ENCODE data around the gene EPYC. TPM values are rescaled to one million over a fixed set of nuclear protein-coding genes. Genes with fewer than 3 reads are reported as not detected.

Gene EPYC
- total RNA-seq, 1 donor from 2014 or later = not detected

DNA sequence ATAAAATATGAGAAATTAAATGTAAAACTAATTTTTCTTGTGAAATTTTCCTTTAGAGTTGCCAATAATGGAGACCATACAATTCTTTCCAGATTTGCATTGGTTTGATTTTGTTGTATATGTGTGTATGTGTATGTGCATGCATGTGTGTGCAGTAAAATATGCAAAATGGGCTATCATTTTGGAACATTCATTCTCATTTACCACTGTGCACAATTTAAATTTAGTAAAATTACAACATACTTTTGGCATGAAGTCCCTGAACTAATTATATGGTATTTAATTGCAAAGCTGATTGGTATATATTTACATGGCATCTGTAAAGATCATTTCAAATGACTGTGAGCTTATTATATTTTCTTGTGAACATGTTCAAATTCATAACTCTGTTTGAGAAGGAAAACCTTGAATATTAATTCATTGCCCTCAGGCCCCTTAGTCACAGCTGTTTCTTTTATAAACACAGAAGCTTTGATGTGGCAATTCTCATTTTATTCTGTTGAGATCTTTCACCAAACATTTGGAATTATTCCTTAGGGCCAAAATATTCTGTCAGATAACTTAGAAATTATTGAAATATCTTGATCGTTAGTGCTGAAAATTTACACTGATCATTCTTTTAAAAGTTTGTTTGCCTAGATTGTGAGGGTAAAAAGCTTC is 35.5 kb upstream of the EPYC start:
- Mint-ChIP-seq H3K4me3 (no peak overlapping the region), H3K27ac (no peak overlapping the region), H3K4me1 (no peaks in the 10 kb centered on the region), H3K27me3 (no peaks in the 10 kb centered on the region), H3K9me3 (no peaks in the 10 kb centered on the region), H3K36me3 (ENCODE audit: low read depth) (no peaks in the 10 kb centered on the region)
- ChIA-PET POLR2A (no interaction called here), CTCF (no interaction called here)
- intact Hi-C loops (cut with micrococcal nuclease) = no loop called here
- TF ChIP-seq, protein P1, sequence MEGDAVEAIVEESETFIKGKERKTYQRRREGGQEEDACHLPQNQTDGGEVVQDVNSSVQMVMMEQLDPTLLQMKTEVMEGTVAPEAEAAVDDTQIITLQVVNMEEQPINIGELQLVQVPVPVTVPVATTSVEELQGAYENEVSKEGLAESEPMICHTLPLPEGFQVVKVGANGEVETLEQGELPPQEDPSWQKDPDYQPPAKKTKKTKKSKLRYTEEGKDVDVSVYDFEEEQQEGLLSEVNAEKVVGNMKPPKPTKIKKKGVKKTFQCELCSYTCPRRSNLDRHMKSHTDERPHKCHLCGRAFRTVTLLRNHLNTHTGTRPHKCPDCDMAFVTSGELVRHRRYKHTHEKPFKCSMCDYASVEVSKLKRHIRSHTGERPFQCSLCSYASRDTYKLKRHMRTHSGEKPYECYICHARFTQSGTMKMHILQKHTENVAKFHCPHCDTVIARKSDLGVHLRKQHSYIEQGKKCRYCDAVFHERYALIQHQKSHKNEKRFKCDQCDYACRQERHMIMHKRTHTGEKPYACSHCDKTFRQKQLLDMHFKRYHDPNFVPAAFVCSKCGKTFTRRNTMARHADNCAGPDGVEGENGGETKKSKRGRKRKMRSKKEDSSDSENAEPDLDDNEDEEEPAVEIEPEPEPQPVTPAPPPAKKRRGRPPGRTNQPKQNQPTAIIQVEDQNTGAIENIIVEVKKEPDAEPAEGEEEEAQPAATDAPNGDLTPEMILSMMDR (IDR thresholded peaks at IDR 0.05) = no peak
- ATAC-seq (ENCODE audit: low read depth) = no peak
- no peak for DNase-seq

DNA sequence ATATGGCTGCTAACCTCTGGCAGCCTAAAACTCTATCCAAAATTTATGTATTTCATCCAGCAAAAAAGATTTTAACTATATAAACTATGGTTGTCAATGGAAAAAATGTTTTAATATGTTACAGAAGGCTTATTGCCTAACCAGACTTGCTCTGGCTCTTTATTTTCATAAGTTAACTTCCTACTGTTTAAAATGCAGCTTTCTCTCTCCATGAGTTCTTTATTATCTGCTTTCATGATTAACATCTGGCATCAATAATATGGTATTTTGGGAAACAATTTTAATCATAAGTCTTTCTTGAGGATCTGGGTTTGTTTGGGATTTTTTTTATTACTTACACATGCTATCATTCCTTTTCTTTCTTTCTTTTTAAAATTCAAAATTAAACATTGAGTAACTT is 32.5 kb upstream of the EPYC start:
- no peaks in the 10 kb centered on the region for H3K4me1 Mint-ChIP-seq
- peaks cover 3% of the 10 kb centered on the region for H3K27me3 Mint-ChIP-seq
- ATAC-seq (ENCODE audit: low read depth) (no peak), DNase-seq (no peak)
- H3K9me3 Mint-ChIP-seq = no peaks in the 10 kb centered on the region
- no peak overlapping the region for H3K27ac Mint-ChIP-seq
- POLR2A ChIA-PET = no interaction called here
- H3K36me3 Mint-ChIP-seq (ENCODE audit: low read depth) = no peaks in the 10 kb centered on the region
- CTCF ChIA-PET = no interaction called here
- intact Hi-C loops (cut with micrococcal nuclease) = no loop called here
- no peak overlapping the region for H3K4me3 Mint-ChIP-seq
- TF ChIP-seq, protein P1 (IDR thresholded peaks at IDR 0.05) = no peak

DNA sequence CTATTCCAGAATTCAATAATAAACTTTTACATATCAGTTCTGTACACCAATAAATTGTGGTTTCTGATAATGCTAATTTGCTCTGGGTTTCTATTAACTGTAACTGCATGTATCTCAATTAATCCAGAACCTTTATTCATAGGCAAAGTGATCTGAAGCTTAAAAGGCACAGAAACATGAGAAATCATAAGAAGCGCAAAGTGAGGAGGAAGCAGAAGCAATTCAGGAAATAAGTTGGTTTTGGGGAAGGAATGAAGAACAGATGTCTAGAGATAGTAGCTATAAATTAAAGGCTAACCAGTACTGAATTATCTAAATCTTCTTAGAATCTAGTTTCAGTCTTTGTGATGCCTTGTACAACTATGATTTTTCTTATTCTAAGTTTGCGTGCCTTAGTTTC is 28.5 kb upstream of the EPYC start:
- intact Hi-C loops (cut with micrococcal nuclease) = no loop called here
- Mint-ChIP-seq H3K4me3 (no peak overlapping the region), H3K27ac (no peak overlapping the region), H3K9me3 (no peaks in the 10 kb centered on the region), H3K4me1 (no peaks in the 10 kb centered on the region), H3K27me3 (peaks cover 3% of the 10 kb centered on the region), H3K36me3 (ENCODE audit: low read depth) (no peaks in the 10 kb centered on the region)
- TF ChIP-seq, protein P1 (IDR thresholded peaks at IDR 0.05) = no peak
- ATAC-seq (ENCODE audit: low read depth) (no peak), DNase-seq (no peak)
- ChIA-PET CTCF (no interaction called here), POLR2A (no interaction called here)

DNA sequence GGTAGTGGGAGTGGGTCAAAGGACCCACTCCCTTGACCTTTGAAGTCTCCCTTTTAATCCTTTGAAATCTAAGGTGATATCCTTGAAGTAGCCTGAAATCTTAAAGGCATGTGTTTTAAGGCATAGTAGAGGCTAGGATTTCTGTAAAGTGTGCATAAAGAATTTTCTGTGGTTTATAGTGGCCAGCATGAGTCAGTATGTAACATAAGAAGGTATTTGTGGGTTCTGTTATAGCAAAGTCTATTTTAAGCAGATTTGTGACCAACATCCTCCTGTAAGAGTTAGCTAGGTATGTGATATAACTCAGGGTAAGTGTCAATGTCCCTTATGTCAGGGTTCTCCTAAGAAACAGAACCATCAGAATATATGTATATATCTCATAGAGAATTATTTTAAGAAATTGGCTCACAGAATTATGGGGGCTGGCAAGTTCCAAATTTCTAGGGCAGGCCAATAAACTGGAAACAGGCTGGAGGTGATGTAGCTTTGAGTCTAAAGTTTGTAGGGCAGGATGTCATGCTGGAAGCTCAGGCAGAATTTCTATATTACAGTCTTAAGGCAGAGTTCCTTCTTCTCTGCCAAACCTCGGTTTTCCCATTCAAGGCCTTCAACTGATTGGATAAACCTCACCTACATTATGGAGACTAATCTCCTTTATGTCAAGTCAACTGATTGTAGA is 18.7 kb upstream of the EPYC start:
- TF ChIP-seq, protein P1 (IDR thresholded peaks at IDR 0.05) = no peak
- no peaks in the 10 kb centered on the region for H3K9me3 Mint-ChIP-seq
- CTCF ChIA-PET = no interaction called here
- H3K27me3 Mint-ChIP-seq = peaks cover 2% of the 10 kb centered on the region
- intact Hi-C loops (cut with micrococcal nuclease) = no loop called here
- POLR2A ChIA-PET = no interaction called here
- no peaks in the 10 kb centered on the region for H3K4me1 Mint-ChIP-seq
- no peaks in the 10 kb centered on the region for H3K36me3 Mint-ChIP-seq (ENCODE audit: low read depth)
- H3K27ac Mint-ChIP-seq = no peak overlapping the region
- no peak for DNase-seq
- ATAC-seq (ENCODE audit: low read depth) = no peak
- no peak overlapping the region for H3K4me3 Mint-ChIP-seq

DNA sequence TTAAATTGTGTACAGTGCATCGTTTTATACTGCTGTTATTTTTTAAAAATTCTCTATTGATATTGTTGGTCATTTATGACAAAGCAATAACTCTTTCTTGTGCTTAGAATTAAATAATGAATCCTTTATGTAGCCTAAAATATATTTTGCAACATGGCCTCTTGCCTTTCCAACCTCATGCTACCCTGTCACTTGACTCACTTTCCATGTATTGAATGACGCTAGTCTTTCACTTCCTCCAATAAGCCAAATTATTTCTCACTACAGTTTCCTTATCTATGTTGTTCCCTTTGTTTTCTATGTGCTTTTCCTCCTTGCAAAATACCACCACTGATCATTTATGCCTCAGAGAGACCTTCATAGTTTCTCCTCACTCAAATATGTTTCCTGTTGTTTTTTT is 16.3 kb upstream of the EPYC start:
- H3K9me3 Mint-ChIP-seq = no peaks in the 10 kb centered on the region
- POLR2A ChIA-PET = no interaction called here
- TF ChIP-seq, protein P1 (IDR thresholded peaks at IDR 0.05) = no peak
- no peak for ATAC-seq (ENCODE audit: low read depth)
- H3K27me3 Mint-ChIP-seq = peaks cover 2% of the 10 kb centered on the region
- H3K4me3 Mint-ChIP-seq = no peak overlapping the region
- intact Hi-C loops (cut with micrococcal nuclease) = no loop called here
- H3K36me3 Mint-ChIP-seq (ENCODE audit: low read depth) = no peaks in the 10 kb centered on the region
- H3K4me1 Mint-ChIP-seq = no peaks in the 10 kb centered on the region
- CTCF ChIA-PET = no interaction called here
- DNase-seq = no peak
- H3K27ac Mint-ChIP-seq = no peak overlapping the region
